ENCODE data around the gene IGSF6.

GRCh38 chr16:21598206-21598605 lies 54.2 kb downstream of the IGSF6 start:
- TF ChIP-seq CTCF (IDR thresholded peaks at IDR 0.05): no peak
- no peak for TF ChIP-seq POLR2A (IDR thresholded peaks at IDR 0.05)

Data from lower leg skin (tissue), 3 donors.